LHCN-M2 (cell line): Measurements from ENCODE around the gene INTS14. TPM values are rescaled to one million over a fixed set of nuclear protein-coding genes. Genes with fewer than 3 reads are reported as not detected.

Source experiments
- DNase-seq: peaks from one replicate; pipeline ENCODE4 v3.0.0-alpha.2; 2012; ENCODE audit warnings: low read depth
- total RNA-seq: library from RNA; depleted of rRNA; stranded (reverse); fragments of >200 nt; gene quantifications from 2 replicates; pipeline ENCODE4 v1.2.3, GENCODE V29; 2014; rRNA removed

Gene INTS14
- total RNA-seq, 1 experiment from 2014 or later, result 36.6 TPM

DNA sequence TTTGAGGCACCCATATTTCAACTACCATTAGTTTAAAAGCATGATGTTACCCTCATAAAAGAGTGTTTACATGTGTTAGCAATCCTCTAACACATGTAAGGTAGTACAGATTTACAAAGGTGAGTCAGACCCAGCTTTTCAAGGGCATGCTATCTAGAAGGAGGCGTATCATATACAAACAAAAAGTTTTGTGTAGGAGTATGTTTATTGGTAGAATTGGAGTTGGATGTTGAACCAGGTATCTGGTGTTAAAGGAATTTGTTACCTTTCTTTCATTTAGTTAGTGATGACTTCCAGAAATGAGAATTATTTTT is 78.2 kb downstream of the INTS14 start:
- DNase-seq, result peak; percentile 37

- peak; percentile 74 for DNase-seq
Observed at GRCh38 chr15:65530318-65531111, 80.4 kb downstream of the INTS14 start, which contains the start of gene HACD3. Gene HACD3 (plus strand): TSS chr15:65530463. CDS start chr15:65530632, 169 bp downstream.

DNA sequence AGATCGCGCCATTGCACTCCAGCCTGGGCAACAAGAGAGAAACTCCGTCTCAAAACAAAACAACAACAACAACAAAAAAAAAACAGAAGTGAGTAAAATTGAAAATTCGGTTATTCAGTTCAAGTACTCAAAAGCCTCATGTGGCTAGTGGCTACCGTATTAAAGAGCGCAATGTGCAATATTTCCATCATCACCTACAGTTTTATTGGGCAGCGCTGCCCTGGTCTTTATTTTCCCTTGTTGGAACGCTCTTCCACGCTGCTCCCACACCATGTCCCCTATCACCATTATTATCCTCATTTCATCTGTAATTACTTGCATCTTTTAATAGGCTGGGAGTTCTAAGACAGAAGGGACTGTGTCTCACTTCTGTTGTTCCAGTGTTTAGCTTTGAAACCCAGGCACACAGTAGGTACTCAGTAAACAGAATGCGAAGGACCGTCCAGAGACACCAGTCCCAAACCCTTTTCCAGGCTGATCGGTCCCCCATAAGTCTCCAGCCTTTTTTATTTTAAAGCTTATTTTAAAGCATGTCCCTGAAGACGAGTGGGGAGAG is 81.1 kb downstream of the INTS14 start:
- no peak for DNase-seq

Other genes starting within 250 kb of the INTS14 start
- gene IGDCC3, start 233.1 kb downstream of the INTS14 start, total RNA-seq, result not detected in 2 replicates
- gene IGDCC4, start 188.2 kb downstream of the INTS14 start, total RNA-seq, result 6.5 and 7.7 TPM in 2 replicates
- 27.0 and 27.7 TPM in 2 replicates for gene DPP8, start 93.4 kb downstream of the INTS14 start, total RNA-seq
- 137 and 144 TPM in 2 replicates for gene HACD3, start 80.7 kb downstream of the INTS14 start, total RNA-seq
- gene SLC24A1, start 10.8 kb upstream of the INTS14 start, total RNA-seq, result 7.1 and 9.3 TPM in 2 replicates
- gene DENND4A, start 181.2 kb upstream of the INTS14 start, total RNA-seq, result 7.8 and 16.4 TPM in 2 replicates